ENCODE results near the gene SYP. TPM values are rescaled to one million over a fixed set of nuclear protein-coding genes. Genes with fewer than 3 reads are reported as not detected.

Gene SYP
- polyA plus RNA-seq, 1 donor: 1.0 TPM

GRCh38 chrX:49139713-49140112 is 60.3 kb downstream of the SYP start:
- no peak for DNase-seq (ENCODE audit: low read depth)

Other genes with a start within 250 kb of the SYP start
- gene OTUD5, start 242.6 kb downstream of the SYP start, polyA plus RNA-seq (ENCODE audit: insufficient read length): 35.3 TPM
- 1.2 TPM for gene KCND1, start 228.3 kb downstream of the SYP start, polyA plus RNA-seq (ENCODE audit: insufficient read length)
- 25.0 TPM for gene GRIPAP1, start 197.9 kb downstream of the SYP start, polyA plus RNA-seq (ENCODE audit: insufficient read length)
- gene TFE3, start 156.8 kb downstream of the SYP start, polyA plus RNA-seq (ENCODE audit: insufficient read length): 21.6 TPM
- gene CCDC120, start 141.2 kb downstream of the SYP start, polyA plus RNA-seq (ENCODE audit: insufficient read length): 4.2 TPM
- 19.8 TPM for gene PRAF2, start 126.2 kb downstream of the SYP start, polyA plus RNA-seq (ENCODE audit: insufficient read length)
- 34.4 TPM for gene WDR45, start 120.3 kb downstream of the SYP start, polyA plus RNA-seq (ENCODE audit: insufficient read length)
- 19.0 TPM for gene GPKOW, start 76.5 kb downstream of the SYP start, polyA plus RNA-seq (ENCODE audit: insufficient read length)
- 1.9 TPM for gene MAGIX, start 37.4 kb downstream of the SYP start, polyA plus RNA-seq (ENCODE audit: insufficient read length)
- 179 TPM for gene PLP2, start 28.3 kb downstream of the SYP start, polyA plus RNA-seq (ENCODE audit: insufficient read length)
- 3.6 TPM for gene PRICKLE3, start 13.8 kb downstream of the SYP start, polyA plus RNA-seq (ENCODE audit: insufficient read length)
- gene CACNA1F, start 33.1 kb upstream of the SYP start, polyA plus RNA-seq (ENCODE audit: insufficient read length): 0.03 TPM
- gene CCDC22, start 35.3 kb upstream of the SYP start, polyA plus RNA-seq (ENCODE audit: insufficient read length): 12.4 TPM
- gene FOXP3, start 64.5 kb upstream of the SYP start, polyA plus RNA-seq (ENCODE audit: insufficient read length): 0.35 TPM
- gene PPP1R3F, start 69.6 kb upstream of the SYP start, polyA plus RNA-seq (ENCODE audit: insufficient read length): 7.9 TPM
- gene GAGE10, start 103.5 kb upstream of the SYP start, polyA plus RNA-seq (ENCODE audit: insufficient read length): not detected
- gene GAGE12J, start 121.8 kb upstream of the SYP start, polyA plus RNA-seq (ENCODE audit: insufficient read length): not detected
- not detected for gene GAGE13, start 131.4 kb upstream of the SYP start, polyA plus RNA-seq (ENCODE audit: insufficient read length)